Heart left ventricle (tissue), 16 donors: Measurements from ENCODE around the gene FBLN2. TPM values are rescaled to one million over a fixed set of nuclear protein-coding genes. Genes with fewer than 3 reads are reported as not detected.
A peak's percentile ranks its signal among the peaks of the same experiment; 100 is the strongest.

ENCODE experiments used
- ATAC-seq, 4 donors: fragments of 200-7000 bp; cut with Tn5 transposase; one replicate each; pipeline ENCODE4 v1.9.1; 2020 to 2022; ENCODE audit warnings: moderate library complexity in 4 of 4, mild to moderate bottlenecking in 3 of 4, moderate number of reproducible peaks in 1 of 4
- DNase-seq, 5 donors: peaks; one replicate each; pipeline ENCODE4 v3.0.0-alpha.2; 2020
- H3K27ac ChIP-seq, 12 donors: fragments of 200-600 bp; sonication (generic) in 4 of 12; one replicate each; pipeline versions ENCODE4 v1.5.0 to v1.8.0; 2016 to 2022; ENCODE audit warnings: mild to moderate bottlenecking in 2 of 12
- H3K27me3 ChIP-seq, 9 donors: fragments of 200-600 bp; sonication (generic) in 2 of 9; one replicate each; pipeline versions ENCODE4 v1.5.1 to v1.8.0; 2016 to 2022; ENCODE audit warnings: mild to moderate bottlenecking in 3 of 9
- H3K36me3 ChIP-seq, 9 donors: fragments of 200-600 bp; sonication (generic) in 2 of 9; one replicate each; pipeline versions ENCODE4 v1.5.0 to v1.8.0; 2018 to 2022; ENCODE audit warnings: mild to moderate bottlenecking in 2 of 9
- H3K4me1 ChIP-seq, 12 donors: fragments of 200-600 bp; sonication (generic) in 4 of 12; one replicate each; pipeline versions ENCODE4 v1.5.0 to v1.8.0; 2016 to 2022; ENCODE audit warnings: mild to moderate bottlenecking in 3 of 12
- H3K4me3 ChIP-seq, 12 donors: fragments of 200-600 bp; sonication (generic) in 4 of 12; one replicate each; pipeline versions ENCODE4 v1.5.0 to v1.8.0; 2017 to 2022; ENCODE audit warnings: mild to moderate bottlenecking in 9 of 12, moderate library complexity in 4 of 12
- H3K9me3 ChIP-seq, 12 donors: fragments of 200-600 bp; sonication (generic) in 4 of 12; one replicate each; pipeline versions ENCODE4 v1.5.0 to v1.8.0; 2016 to 2022; ENCODE audit warnings: mild to moderate bottlenecking in 1 of 12
- CTCF ChIP-seq, 12 donors: fragments of 200-600 bp; sonication (generic) in 4 of 12; IDR thresholded peaks; one replicate each; pipeline versions ENCODE4 v1.5.0 to v1.8.0; 2018 to 2022; ENCODE audit warnings: antibody characterized with exemption in 12 of 12, mild to moderate bottlenecking in 5 of 12
- POLR2A ChIP-seq, 2 donors: fragments of 450-650 bp; IDR thresholded peaks; one replicate each; pipeline ENCODE4 v1.6.1; 2017; ENCODE audit warnings: antibody characterized with exemption in 2 of 2, mild to moderate bottlenecking in 2 of 2, moderate library complexity in 2 of 2
- WGBS, 4 donors: extraction: QIAGEN DNeasy Blood & Tissue Kit in 2 of 4; methylation state at CpG; one replicate each; pipeline versions ENCODE4 v1.1.5 to v1.1.7; 2013 to 2018; 5-methylcytosine and 5-hydroxymethylcytosine counted together
- intact Hi-C, 10 donors: fragments of 100-400 bp; cut with DNase I; formaldehyde crosslinking; loops; one replicate each; pipeline versions ENCODE4 v1.11.1 to v1.14.2; 2022
- polyA plus RNA-seq, 2 donors: library from polyadenylated mRNA; stranded (reverse); fragments of 200-250 nt; gene quantifications; one replicate each; pipeline ENCODE4 v1.2.3, GENCODE V29; 2013
- total RNA-seq, 9 donors: library from RNA; depleted of rRNA in 2 of 9; stranded (reverse); fragments of >200 nt in 2 of 9; fragmentation: NEBNext Ultra II Directional in 3 of 9; extraction: Animal tissue kit (Norgen Biotek cat#: 25700) in 3 of 9; gene quantifications; one replicate each; pipeline versions ENCODE4 v1.1.0 to v1.2.4, GENCODE V29; 2016 to 2023
- donor health status: ischemic (EF 13 %, LVEDD 7.1; RV severe dilation, severe dysfunction).
- donor health status: healthy with polysubstance abuse.
- donor health status: DM: no; HTN: yes; CAD: no.
- donor health status: DM: no; HTN: no; CAD: no.
- donor health status: ischemic (EF 25% LVEDD 6.9; RV normal size, moderate dysfunction).
- donor health status: ischemic (EF 25% LVEDD 5.7; RV mildly dilated, moderate dysfunction).
- donor health status: healthy.
- donor health status: DM: yes; HTN: yes; CAD: no.
- donor health status: ischemic (EF 35%, LVEDD 5.7; RV mildly dilated, moderate dysfunction).
- donor health status: nonischemic (EF 11% LVEDD 7.7; RV severe dilation, severe dysfunction).
- donor health status: DM: yes; HTN: yes; CAD: no.
- donor health status: PGD.
- donor health status: ischemic (EF 29% LVEDD 5.4; RV normal size, mild dysfunction).
- donor health status: nonischemic (EF 23%, LVEDD 6.1; RV moderate dilation, normal function).

FBLN2 gene
- total and polyA plus RNA-seq, 11 donors, result 16.5 to 118 (median 42.7) TPM

- peaks cover 0 to 51% (median 21%) of the 10 kb centered on the region in 12 donors for H3K4me1 ChIP-seq
These were observed 2.2 kb upstream of the FBLN2 start for GRCh38 chr3:13546667-13547171.

GRCh38 chr3:13547591-13548371 lies 1.1 kb upstream of the FBLN2 start:
- no peaks in the 10 kb centered on the region for H3K9me3 ChIP-seq
- peak overlapping the region in 9 of 12 donors; percentile 47 to 81 (median 71) for H3K27ac ChIP-seq
- peaks cover 0 to 16% (median 5%) of the 10 kb centered on the region in 9 donors for H3K27me3 ChIP-seq
- no peak for TF ChIP-seq POLR2A (IDR thresholded peaks at IDR 0.05)
- TF ChIP-seq CTCF (IDR thresholded peaks at IDR 0.05), result no peak
- H3K4me3 ChIP-seq, result no peak overlapping the region
- intact Hi-C loops, result loop anchor here in 1 of 10 donors (5.0 kb wide), 1 partner anchor 50 kb away; no protein-coding TSS in a partner anchor
- H3K4me1 ChIP-seq, result peaks cover 0 to 60% (median 21%) of the 10 kb centered on the region in 12 donors
- no peaks in the 10 kb centered on the region for H3K36me3 ChIP-seq
- 84 to 92% (median 89%) methylated on average over 10 of the region's 10 CpGs for WGBS, 4 donors
- DNase-seq (peak in 1 of 5 donors; percentile 71), ATAC-seq (peak in 1 of 4 donors; percentile 6)

More at GRCh38 chr3:13546667-13547171, 2.2 kb upstream of the FBLN2 start:
- ATAC-seq (peak in 1 of 4 donors; percentile 11), DNase-seq (peak in 3 of 5 donors; percentile 65 to 79 (median 77))
- Histone ChIP-seq H3K27me3 (peaks cover 0 to 16% (median 5%) of the 10 kb centered on the region in 9 donors), H3K4me3 (no peak overlapping the region), H3K36me3 (no peaks in the 10 kb centered on the region), H3K27ac (peak overlapping the region in 11 of 12 donors; percentile 5 to 78 (median 37)), H3K9me3 (peaks cover 0 to 9% (median 0%) of the 10 kb centered on the region in 12 donors)
- TF ChIP-seq POLR2A (IDR thresholded peaks at IDR 0.05), result no peak
- no peak for TF ChIP-seq CTCF (IDR thresholded peaks at IDR 0.05)
- intact Hi-C loops, result loop anchor here in 1 of 10 donors (5.0 kb wide), 1 partner anchor 49 kb away; no protein-coding TSS in a partner anchor
- 35 to 61% (median 44%) methylated on average over 5 to 9 of the region's 9 CpGs for WGBS, 4 donors

- Histone ChIP-seq H3K27ac (peak overlapping the region in 11 of 12 donors; percentile 0 to 81 (median 71)), H3K4me3 (peak overlapping the region in 11 of 12 donors; percentile 20 to 69 (median 52)), H3K36me3 (no peaks in the 10 kb centered on the region), H3K4me1 (peaks cover 0 to 76% (median 21%) of the 10 kb centered on the region in 12 donors), H3K27me3 (peaks cover 0 to 16% (median 5%) of the 10 kb centered on the region in 9 donors), H3K9me3 (no peaks in the 10 kb centered on the region)
- TF ChIP-seq POLR2A (IDR thresholded peaks at IDR 0.05) (no peak), CTCF (IDR thresholded peaks at IDR 0.05) (no peak)
- ATAC-seq (no peak), DNase-seq (peak in 1 of 5 donors; percentile 60)
- intact Hi-C loops, result loop anchor here in 2 of 10 donors (5.0 kb wide), 1 partner anchor 53 kb away; no protein-coding TSS in a partner anchor
- WGBS, 4 donors, result 65 to 76% (median 70%) methylated on average over 18 of the region's 18 CpGs
These were observed 898 bp downstream of the FBLN2 start for GRCh38 chr3:13549623-13550422.
